AG08396 (cell line): ENCODE results near the gene TLR1.
A peak's percentile ranks its signal among the peaks of the same experiment; 100 is the strongest.
"Not testable (repeated sequence)": the region's sequence is repeated elsewhere in the genome, so short reads cannot be mapped to it uniquely, and the experiment has no call there.

Experiments
- DNase-seq: peaks from one replicate; pipeline ENCODE4 v3.0.0; 2012; ENCODE audit warnings: low spot score, mixed read lengths

TLR1 gene

DNA sequence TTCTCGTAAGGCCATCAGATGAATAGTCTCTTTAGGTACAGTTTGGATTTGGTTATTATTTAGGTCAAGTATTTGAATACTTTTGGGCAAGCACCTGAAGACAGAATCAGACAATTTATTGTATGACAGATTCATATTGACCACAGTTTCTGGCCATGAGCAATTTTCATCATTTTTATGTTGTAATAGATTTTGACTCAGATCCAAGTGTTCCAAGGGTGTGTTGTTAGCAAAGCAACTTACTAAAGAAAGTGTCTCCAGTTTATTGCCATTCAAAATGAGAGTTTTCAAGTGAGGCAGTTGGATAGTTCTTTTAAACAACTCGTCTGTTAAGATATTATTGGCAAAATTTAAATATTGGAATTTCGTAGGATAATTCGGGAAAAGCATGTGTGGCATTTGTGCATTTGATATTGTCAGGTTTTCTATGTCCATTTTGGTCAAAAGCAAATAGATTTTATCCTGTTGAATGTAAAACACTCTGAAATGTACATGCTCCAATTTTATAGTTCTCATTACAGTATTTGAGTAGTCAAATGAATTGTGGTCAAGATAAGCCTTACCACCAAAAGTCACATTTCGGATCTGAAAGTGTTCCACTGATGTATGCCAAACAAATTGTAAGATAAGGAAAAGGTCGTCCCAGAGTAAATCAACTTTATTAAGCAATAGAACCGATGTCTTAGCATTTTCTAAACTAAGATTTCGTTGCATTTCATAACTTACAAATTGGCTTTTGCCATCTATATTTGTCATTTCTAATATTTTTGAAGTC, 30.2 kb downstream of the TLR1 start:
- DNase-seq, result no peak

DNA sequence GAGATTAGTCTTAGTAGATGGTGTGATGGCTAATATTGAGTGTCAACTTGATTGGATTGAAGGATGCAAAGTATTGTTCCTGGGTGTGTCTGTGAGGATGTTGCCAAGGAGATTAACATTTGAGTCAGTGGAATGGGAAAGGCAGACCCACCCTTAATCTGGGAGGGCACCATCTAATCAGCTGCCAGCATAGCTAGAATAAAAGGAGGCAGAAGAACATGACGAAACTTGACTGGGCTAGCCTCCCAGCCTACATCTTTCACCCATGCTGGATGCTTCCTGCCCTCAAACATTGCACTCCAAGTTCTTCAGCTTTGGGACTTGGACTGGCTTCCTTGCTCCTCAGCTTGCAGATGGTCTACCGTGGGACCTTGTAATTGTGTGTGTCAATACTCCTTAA, 34.3 kb downstream of the TLR1 start:
- not testable (repeated sequence) for DNase-seq

DNA sequence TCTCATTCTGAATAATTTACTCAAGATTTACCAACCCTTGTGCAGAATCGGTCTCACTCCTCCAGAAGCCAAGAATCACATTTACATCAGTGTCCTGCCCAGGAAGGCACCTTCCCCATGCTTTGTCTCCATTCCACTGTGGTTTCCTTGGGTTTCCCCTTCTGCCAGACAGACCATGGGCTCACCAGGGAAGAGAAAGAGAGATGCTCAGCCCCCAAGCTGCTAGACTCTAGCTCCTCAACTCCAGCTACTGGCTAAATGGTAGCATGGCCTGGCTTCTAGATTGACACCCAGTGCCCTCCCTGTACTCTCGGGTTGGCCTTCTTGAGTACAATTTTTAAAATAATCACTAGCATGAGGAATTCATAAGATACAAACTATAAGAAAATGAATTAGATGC, 34.7 kb downstream of the TLR1 start:
- DNase-seq, result no peak

DNA sequence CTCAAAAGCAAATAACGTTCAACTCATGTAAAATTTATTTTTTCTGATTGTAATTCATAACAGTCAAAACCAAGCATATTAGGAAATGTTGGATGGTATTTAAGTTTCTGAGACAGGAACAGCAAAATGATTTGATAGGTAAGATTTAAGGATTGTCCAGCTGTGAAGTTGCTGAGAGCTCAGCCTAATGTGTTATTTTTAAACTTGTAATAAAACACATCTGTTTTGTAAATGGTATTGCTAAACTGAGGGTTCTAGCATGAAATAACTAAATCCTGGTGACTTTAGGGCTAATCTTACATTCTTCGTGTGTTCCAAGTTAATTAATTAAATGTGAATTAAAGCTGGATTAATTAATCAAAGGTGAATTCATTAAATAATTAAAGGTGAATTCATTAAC, 35.1 kb downstream of the TLR1 start:
- no peak for DNase-seq

DNA sequence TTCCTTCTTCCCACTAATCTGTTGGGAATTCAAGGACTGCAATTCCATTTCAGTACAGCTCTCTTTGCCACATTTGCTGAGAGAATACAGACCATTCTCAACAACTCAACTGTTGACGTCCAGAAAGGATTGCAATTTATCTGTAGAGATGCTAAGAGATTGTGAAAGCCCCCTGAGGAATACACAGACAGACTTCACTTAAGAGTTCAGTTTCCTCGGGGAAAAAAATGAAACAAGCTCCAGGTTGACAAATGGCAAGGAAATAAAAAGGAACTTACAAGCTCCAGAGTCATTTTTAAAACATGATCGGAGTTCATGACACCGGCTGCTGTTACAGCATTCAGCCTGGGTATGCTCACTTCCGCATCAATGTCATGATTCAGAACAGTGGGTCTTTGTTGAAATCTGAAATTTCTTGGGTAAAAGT, 35.6 kb downstream of the TLR1 start:
- no peak for DNase-seq

DNA sequence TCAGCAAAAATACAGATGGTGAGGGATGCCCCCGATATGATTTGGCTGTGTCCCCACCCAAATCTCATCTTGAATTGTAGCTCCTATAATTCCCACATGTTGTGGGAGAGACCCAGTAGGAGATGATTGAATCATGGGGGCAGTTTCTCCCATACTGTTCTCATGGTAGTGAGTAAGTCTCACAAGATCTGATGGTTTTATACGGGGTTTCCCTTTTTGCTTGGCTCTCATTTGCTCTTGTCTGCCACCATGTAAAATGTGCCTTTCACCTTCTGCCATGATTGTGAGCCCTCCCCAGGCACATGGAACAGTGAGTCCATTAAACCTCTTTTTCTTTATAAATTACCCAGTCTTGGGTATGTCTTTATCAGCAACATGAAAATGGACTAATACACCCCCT, 37.7 kb downstream of the TLR1 start:
- not testable (repeated sequence) for DNase-seq

DNA sequence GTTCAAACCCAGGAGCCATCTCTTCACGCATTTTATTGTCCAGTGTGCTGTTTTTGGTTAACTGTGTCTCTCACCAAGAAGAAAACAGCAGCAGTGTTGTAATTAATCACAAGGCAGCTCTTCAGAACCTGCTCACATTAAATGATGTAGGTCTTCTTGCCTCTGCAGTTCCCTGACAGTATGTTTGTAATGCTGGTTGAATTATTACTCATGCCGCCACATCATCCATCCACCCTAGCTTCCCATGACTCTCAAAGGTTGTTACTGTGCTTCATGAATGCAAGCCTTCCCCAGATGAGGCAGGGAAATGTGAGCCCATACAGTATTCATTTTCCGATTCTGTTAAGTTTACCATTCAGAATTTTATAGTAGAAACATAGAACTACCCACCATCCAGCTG, 39.2 kb downstream of the TLR1 start:
- no peak for DNase-seq

DNA sequence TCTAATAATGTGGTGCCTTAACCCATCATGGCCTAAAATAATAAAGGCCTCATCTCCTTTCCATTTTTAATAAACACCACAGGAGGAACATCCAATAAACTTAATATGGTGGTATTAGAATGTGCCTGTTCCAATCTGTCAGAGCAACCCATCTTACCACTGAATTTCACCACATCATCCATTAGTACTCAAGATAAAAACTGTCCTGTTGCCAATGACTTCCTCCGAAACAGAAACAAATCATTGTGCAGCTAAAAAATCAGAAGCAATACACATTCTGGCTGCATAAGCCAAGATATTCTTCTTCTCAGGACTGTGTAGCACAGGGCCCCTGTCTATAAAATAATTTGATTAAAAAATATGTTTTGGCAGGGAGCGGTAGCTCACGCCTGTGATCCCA, 40.3 kb downstream of the TLR1 start:
- DNase-seq, result no peak

DNA sequence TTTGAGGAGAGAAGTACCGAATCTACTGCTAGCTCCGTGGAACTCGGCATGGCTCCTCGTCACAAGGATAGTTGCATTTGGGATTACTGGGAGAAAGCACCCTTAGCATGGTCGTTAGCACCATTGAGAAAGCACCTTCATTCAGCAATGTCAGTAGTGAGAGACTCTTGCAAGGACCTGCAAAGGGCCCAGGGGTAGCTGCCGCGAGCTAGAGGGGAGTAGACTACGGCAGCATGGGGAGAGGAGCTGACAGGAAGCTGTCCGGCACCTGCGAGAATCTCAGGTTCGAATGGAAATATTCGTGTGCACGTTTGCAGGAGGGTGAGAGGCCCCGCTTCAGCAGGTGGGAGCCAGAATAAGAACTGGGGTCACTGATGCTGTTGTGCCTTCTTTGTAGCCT, 42.0 kb downstream of the TLR1 start:
- no peak for DNase-seq

DNA sequence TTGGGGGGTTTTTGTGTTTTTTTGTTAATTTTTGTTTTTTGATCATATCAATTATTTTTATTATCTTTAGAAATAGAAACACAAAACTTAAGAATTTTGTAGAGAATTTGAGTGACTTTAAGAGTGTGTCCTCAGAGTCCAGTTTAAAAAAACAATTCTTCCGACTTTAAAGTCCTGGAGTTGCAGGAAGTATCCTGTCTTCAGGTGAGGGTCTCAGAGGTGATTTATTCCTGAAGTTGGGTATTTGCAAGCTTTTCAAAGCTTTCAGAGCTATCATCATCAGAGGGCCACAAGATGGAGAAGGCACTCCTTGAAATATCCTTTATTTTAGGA, 44.8 kb downstream of the TLR1 start:
- DNase-seq, result no peak

DNA sequence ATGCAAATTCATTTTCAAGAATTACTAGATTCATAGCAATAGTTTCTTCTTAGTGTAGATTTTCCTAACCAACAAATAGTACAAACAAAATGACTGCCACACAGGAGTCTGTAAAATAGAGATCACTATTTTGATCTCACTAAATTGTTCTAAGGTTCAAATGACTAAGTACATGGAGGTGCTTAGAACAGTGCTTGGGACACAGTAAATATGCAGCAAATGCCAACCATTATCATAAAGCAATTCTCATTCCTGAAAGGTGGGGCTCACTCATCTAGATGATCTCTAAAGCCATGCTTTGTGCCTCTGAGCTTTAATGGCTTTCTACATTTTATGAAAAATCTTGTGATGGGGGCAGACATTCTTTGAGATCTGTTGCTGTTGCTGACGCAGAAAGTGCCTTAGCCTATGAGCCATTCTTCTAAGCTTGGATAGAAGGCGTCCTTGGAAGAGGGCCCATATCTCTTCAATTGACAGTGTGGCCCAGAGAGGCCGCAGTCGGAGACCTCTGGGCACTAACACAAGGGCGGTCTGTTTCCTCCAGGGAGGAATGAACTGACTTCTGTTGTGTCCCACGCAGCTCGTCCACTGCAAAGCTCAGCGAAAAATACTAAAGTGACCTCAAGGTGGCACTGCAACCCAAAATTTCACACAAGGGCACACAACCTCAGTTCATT, 45.3 kb downstream of the TLR1 start:
- peak; percentile 63 for DNase-seq

DNA sequence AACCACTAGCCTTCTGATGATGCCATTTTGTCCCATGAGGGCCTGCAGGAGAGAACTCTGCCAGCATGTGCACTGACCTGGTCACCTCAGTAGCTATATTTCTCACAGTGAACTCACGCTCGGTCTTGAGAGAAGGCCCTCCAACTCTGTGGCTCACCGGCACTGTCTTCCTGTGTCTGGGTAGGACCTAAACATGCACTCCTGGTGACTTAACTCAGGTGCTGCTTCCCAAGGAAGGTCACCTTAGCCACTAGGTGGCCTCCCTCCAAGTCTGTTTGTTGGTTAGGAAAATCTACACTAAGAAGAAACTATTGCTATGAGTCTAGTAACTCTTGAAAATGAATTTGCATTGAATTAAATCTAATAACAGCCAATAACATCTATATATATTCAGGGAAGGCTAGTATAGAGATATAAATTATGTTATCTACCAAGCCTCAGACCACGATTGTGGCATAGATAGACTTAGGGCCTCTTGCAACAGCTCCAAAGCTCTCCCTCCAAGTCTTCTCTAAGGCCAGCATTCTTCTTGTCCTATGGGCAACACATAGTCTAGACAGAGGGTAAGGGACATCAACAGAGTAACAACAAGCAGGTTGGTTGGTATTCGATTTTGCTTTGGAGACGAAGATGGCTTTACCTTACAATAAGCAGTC, 46.5 kb downstream of the TLR1 start:
- DNase-seq, result no peak

DNA sequence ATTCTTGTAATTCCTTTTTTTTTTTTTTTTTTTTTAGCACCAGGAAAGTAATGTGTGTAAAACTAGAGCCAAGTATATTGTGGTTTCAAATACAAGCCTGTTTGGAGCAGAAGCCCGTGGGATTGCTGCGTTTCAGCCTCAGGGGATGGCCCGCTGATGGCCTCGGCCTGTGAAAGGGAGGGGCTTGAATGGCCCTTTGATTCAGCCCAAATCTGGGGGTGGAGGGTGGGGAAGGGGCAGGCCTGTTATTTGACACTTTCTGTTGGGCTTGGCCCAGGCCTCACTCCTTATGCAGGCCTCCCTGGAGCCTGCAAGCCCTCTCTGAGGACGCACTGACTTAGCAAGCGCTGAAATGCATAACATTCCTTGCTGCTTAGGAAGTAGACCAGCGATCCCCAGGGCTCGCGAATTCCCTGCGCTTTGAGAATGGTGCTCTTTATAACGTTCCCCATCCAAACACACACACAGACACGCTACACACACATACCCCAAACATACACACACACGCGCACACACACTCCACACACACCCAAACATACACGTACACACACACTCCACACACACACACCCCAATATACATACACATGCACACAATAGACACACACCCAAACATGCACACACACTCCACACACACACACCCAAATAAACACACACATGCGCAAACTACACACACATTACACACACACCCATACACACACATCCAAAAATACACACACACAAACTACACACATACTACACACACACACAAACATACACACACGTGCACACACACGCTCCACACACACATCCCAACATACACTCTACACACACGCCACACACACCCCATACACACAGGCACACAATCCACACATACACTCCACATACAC, 51.4 kb downstream of the TLR1 start:
- peak; percentile 81 for DNase-seq

DNA sequence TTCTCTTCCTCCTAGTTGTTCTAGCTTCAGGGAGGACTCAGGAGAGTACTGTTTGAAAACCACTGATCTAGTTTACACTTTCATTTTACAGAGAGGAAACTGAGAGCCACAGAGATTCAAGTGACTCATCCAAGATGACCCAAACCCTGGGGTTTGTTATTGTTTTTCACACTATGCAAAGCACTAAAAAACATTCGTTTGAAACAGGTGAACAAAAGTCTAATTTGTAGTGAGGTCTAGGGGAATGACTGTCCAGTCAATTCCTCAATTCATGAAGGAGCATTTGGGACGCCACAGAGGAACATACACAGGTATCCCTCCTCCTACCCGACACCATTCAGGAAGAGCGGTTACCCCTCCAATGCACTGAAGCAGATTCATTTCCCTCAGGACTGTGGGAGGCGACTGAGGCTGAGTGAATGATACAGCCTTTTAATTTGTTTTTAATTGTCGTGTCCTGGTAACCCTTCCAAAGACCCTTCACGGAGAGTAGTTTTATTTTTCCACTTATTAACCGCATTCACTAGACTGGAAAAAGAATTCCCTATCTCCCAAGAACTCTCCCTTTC, 52.1 kb downstream of the TLR1 start:
- DNase-seq, result peak; percentile 13

DNA sequence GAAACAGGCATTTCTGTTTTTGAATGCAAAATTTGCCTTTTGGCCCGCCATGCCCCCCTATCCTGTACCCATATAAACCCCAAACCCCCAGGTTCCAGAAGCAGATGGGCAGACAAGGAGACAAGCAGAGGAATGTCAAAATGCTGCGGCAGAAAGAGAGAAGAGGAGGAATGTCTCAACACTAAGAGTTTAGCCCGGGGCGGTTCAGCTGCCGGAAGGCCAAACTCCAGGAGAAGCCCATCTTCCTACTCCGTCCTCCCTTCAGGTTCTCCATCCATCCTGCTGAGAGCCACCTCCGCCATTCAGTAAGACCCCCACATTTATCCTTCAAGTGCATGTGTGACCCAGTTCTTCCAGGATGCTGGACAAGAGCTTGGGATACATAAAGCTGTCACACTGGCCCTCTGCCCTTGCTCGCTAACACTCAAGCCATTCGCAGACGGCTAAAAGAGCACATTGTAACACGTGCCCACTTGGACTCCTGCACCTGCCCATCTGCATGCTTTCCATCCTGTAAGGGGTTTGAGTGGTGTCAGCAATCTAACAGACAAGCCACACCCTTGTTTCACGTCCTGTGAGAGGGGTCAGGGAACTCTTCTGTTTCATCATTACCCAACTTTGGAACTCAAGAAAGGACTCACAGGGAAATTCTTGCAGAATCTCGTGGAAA, 53.1 kb downstream of the TLR1 start:
- no peak for DNase-seq

DNA sequence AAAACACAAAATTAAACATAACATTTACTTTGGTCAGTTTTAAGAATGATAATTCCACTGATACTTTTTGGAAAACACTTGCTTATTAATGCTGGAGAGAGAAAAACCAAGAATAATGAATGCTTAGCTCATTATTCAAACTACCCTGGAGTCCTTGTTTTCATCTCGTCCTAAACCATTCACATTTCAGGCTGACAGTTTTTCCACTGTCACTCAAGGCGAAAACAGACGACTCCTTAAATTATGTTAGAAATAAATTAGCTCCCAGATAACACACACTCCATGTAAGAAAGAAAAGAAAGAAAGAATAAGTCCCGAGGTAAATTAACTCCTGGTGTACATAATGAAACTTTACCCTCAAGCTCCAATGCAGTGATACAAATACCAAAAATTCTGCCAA, 55.3 kb downstream of the TLR1 start:
- no peak for DNase-seq

DNA sequence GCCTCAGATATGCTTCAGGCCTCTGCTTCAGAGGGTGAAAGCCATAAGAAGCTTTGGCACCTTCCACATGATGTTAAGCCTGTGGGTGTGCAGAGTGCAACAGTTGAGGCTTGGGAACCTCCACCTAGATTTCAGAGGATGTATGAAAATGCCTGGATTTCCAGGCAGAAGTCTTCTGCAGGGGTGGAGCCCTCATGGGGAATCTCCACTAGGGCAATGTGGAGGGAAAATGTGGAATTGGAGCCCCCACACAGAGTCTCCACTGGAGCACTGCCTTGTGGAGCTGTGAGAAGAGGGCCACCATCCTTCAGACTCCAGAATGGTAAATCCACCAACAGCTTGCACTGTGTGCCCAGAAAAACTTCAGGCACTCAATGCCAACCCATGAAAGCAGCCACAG, 57.0 kb downstream of the TLR1 start:
- no peak for DNase-seq
